ENCODE measurements around the gene BABAM1.

BABAM1 gene

DNA sequence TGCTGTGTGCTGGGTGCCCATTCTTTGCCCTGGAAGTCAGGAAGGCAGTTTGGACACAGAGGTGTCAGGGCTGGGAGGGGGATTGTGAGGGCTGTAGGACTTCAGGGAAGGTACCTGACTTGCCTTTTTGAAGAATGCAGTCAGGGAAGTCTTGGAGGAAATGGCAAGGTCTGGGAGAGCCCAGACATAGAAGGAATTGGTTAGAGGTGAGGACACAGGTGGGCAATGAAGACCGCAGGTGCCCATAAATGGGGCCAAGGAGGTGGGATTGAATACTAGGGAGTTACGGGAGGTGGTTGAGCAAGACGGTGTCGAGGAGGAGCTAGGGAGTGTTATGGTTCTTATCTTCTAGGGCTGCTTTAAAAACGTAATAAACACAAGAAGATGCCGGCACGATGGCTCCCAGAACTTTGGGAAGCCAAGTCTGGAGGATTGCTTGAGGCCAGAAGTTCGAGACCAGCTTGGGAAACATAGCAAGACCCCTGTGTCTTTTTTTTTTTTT, 40.7 kb downstream of the BABAM1 start:
- Histone ChIP-seq H3K27me3 (ENCODE audit: control insufficient read depth, low read length) (no peaks in the 10 kb centered on the region), H3K79me2 (ENCODE audit: control insufficient read depth, low read length) (peaks cover 58% of the 10 kb centered on the region), H3K9me3 (ENCODE audit: control insufficient read depth, insufficient read depth, low read length) (no peaks in the 10 kb centered on the region), H3K4me3 (ENCODE audit: low read length) (no peak overlapping the region), H3K9me2 (replicated peaks; ENCODE audit: control insufficient read depth, low read length) (no peaks in the 10 kb centered on the region), H3K27ac (ENCODE audit: low read depth, low read length) (no peak overlapping the region), H3F3A (ENCODE audit: control insufficient read depth, insufficient read depth) (peaks cover 6% of the 10 kb centered on the region), H3K36me3 (ENCODE audit: control insufficient read depth, low read length) (peaks cover 30% of the 10 kb centered on the region), H3K4me1 (ENCODE audit: control insufficient read depth, low read length) (peaks cover 41% of the 10 kb centered on the region), H3K4me2 (ENCODE audit: low read length) (peak overlapping the region; percentile 86; the same call in 1 of the 2 replicates), H4K20me1 (ENCODE audit: control insufficient read depth, insufficient read depth, low read depth, low read length) (peaks cover 9% of the 10 kb centered on the region; the same call in 1 of the 2 replicates)
- TF ChIP-seq, protein P1, sequence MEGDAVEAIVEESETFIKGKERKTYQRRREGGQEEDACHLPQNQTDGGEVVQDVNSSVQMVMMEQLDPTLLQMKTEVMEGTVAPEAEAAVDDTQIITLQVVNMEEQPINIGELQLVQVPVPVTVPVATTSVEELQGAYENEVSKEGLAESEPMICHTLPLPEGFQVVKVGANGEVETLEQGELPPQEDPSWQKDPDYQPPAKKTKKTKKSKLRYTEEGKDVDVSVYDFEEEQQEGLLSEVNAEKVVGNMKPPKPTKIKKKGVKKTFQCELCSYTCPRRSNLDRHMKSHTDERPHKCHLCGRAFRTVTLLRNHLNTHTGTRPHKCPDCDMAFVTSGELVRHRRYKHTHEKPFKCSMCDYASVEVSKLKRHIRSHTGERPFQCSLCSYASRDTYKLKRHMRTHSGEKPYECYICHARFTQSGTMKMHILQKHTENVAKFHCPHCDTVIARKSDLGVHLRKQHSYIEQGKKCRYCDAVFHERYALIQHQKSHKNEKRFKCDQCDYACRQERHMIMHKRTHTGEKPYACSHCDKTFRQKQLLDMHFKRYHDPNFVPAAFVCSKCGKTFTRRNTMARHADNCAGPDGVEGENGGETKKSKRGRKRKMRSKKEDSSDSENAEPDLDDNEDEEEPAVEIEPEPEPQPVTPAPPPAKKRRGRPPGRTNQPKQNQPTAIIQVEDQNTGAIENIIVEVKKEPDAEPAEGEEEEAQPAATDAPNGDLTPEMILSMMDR (IDR thresholded peaks at IDR 0.05; ENCODE audit: low read depth, low read length, poor library complexity, severe bottlenecking) = no peak
- TF ChIP-seq EZH2phosphoT487 (IDR thresholded peaks at IDR 0.05; ENCODE audit: borderline replicate concordance, low read length) = no peak

DNA sequence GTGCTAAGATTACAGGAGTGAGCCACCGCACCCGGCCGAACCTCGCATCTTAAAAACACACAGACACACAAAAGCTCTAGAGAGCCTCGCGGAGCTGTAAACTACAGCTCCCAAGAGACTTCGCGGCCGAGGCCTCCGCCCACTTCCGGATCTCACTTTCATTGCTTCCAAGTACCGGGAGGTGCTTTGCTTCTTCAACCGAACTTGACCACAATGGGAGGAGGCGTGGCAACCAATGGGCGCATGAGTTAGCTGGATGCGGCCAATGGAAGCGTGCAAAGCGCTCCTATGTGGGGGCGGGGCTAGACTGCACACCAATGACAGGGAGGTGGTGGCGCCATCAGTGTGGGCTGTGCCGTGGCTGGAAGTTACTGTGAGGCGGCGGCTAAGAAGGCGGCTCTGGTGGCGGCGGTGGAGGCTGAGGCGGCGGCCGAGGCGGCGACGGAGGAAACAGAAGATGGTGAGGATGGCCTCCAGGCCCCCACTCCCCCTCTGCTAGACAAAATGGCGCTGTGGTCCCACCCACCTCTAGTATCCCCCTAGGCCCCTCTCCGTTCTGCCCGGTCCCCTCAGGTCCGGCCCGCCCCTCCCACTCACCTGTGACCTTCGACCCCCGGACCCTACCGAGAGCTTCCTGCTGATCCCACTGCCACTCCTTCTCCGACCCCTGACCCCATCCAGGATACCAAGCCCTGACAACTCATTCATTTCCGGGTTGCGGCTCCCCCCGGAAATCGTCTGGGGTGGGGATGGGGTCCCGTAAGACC, 42.1 kb downstream of the BABAM1 start, which contains the start of gene DDA1:
Gene DDA1 (plus strand): TSS at position 366 of the 767 bp plus-strand sequence. CDS start 92 bp downstream, at position 458.
- Histone ChIP-seq H4K20me1 (ENCODE audit: control insufficient read depth, insufficient read depth, low read depth, low read length) (peaks cover 9% of the 10 kb centered on the region; the same call in 1 of the 2 replicates), H3K27ac (ENCODE audit: low read depth, low read length) (peak within 1 kb of the TSS; percentile 54), H3K79me2 (ENCODE audit: control insufficient read depth, low read length) (peaks cover 64% of the 10 kb centered on the region), H3K9me3 (ENCODE audit: control insufficient read depth, insufficient read depth, low read length) (no peaks in the 10 kb centered on the region), H3K36me3 (ENCODE audit: control insufficient read depth, low read length) (peaks cover 41% of the 10 kb centered on the region), H3K9me2 (replicated peaks; ENCODE audit: control insufficient read depth, low read length) (no peaks in the 10 kb centered on the region), H3K4me3 (ENCODE audit: low read length) (peak within 1 kb of the TSS; percentile 99), H3K27me3 (ENCODE audit: control insufficient read depth, low read length) (no peaks in the 10 kb centered on the region), H3K4me1 (ENCODE audit: control insufficient read depth, low read length) (peaks cover 31% of the 10 kb centered on the region), H3F3A (ENCODE audit: control insufficient read depth, insufficient read depth) (peaks cover 1% of the 10 kb centered on the region), H3K4me2 (ENCODE audit: low read length) (peak within 1 kb of the TSS; percentile 82)
- TF ChIP-seq, protein P1 (IDR thresholded peaks at IDR 0.05; ENCODE audit: low read depth, low read length, poor library complexity, severe bottlenecking) = no peak
- no peak for TF ChIP-seq EZH2phosphoT487 (IDR thresholded peaks at IDR 0.05; ENCODE audit: borderline replicate concordance, low read length)

DNA sequence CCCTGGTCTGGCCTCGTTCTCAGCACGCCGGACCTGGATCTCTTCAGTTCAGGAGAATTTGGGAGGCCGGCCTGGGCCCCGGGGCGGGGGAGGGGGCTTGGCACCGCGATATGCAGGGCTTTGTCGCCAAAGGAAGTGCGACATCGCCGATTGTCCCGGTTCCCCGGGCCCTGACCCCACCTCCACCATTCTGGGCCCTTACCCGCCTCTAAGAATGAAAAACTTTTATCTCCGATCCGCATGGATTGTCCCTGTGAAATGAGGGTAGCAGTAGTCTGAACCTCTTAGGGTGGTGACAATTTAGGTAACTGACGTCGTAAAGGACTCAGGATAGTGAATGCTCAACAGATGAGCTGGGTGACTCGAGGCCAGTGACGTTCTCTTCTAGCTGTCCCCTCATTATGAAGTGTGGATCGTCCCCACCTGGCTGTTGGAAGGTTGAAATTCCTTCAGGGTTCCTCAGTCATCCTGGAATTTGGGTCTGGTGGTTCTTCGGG, 42.8 kb downstream of the BABAM1 start:
- Histone ChIP-seq H3K27ac (ENCODE audit: low read depth, low read length) (peak overlapping the region; percentile 54), H3K9me3 (ENCODE audit: control insufficient read depth, insufficient read depth, low read length) (no peaks in the 10 kb centered on the region), H3K9me2 (replicated peaks; ENCODE audit: control insufficient read depth, low read length) (no peaks in the 10 kb centered on the region), H3K4me1 (ENCODE audit: control insufficient read depth, low read length) (peaks cover 25% of the 10 kb centered on the region), H3K4me3 (ENCODE audit: low read length) (peak overlapping the region; percentile 99), H3K27me3 (ENCODE audit: control insufficient read depth, low read length) (no peaks in the 10 kb centered on the region), H3F3A (ENCODE audit: control insufficient read depth, insufficient read depth) (no peaks in the 10 kb centered on the region), H3K4me2 (ENCODE audit: low read length) (peak overlapping the region; percentile 82), H4K20me1 (ENCODE audit: control insufficient read depth, insufficient read depth, low read depth, low read length) (peaks cover 9% of the 10 kb centered on the region; the same call in 1 of the 2 replicates), H3K36me3 (ENCODE audit: control insufficient read depth, low read length) (peaks cover 46% of the 10 kb centered on the region), H3K79me2 (ENCODE audit: control insufficient read depth, low read length) (peaks cover 64% of the 10 kb centered on the region)
- TF ChIP-seq, protein P1 (IDR thresholded peaks at IDR 0.05; ENCODE audit: low read depth, low read length, poor library complexity, severe bottlenecking) = no peak
- TF ChIP-seq EZH2phosphoT487 (IDR thresholded peaks at IDR 0.05; ENCODE audit: borderline replicate concordance, low read length) = no peak

Measured in DOHH2 (cell line).